GM23338 (cell line): ENCODE measurements around the gene SEMA4D. TPM values are rescaled to one million over a fixed set of nuclear protein-coding genes. Genes with fewer than 3 reads are reported as not detected.

ENCODE experiments used
- ATAC-seq: fragments of 200-7000 bp; cut with Tn5 transposase; 3 replicates; pipeline ENCODE4 v1.9.1; 2020
- DNase-seq: peaks from one replicate; pipeline ENCODE4 v3.0.0-alpha.2; 2015; ENCODE audit warnings: low spot score
- H2AFZ ChIP-seq: fragments of 200-600 bp; sonication (generic); 2 replicates; pipeline ENCODE4 v1.8.0; 2016; ENCODE audit warnings: antibody characterized with exemption, mild to moderate bottlenecking, moderate library complexity
- H3F3A ChIP-seq: fragments of 200-600 bp; sonication (generic); replicated peaks from 2 replicates; pipeline ENCODE4 v1.8.0; 2017; ENCODE audit warnings: antibody characterized with exemption, mixed run types, low read depth
- H3K27ac ChIP-seq: fragments of 200-600 bp; sonication (generic); 2 replicates; pipeline ENCODE4 v1.6.1; 2016; ENCODE audit warnings: low read depth
- H3K27me3 ChIP-seq: fragments of 200-600 bp; sonication (generic); 2 replicates; pipeline ENCODE4 v1.8.0; 2016; ENCODE audit warnings: mild to moderate bottlenecking, mixed run types, moderate library complexity; ENCODE audit not compliant: insufficient read depth
- H3K36me3 ChIP-seq: fragments of 200-600 bp; sonication (generic); 2 replicates; pipeline ENCODE4 v1.8.0; 2016; ENCODE audit warnings: mild to moderate bottlenecking; ENCODE audit not compliant: insufficient read depth
- H3K4me1 ChIP-seq: fragments of 200-600 bp; sonication (generic); 2 replicates; pipeline ENCODE4 v1.8.0; 2016; ENCODE audit warnings: mild to moderate bottlenecking, moderate library complexity; ENCODE audit not compliant: insufficient read depth
- H3K4me2 ChIP-seq: fragments of 200-600 bp; sonication (generic); 2 replicates; pipeline ENCODE4 v1.7.1; 2017; ENCODE audit warnings: mixed run types
- H3K4me3 ChIP-seq: fragments of 200-600 bp; sonication (generic); 2 replicates; pipeline ENCODE4 v1.6.1; 2016; ENCODE audit warnings: mixed run types
- H3K79me2 ChIP-seq: fragments of 200-600 bp; sonication (generic); replicated peaks from 2 replicates; pipeline ENCODE4 v1.8.0; 2017; ENCODE audit warnings: mild to moderate bottlenecking; ENCODE audit not compliant: insufficient read depth
- H3K9me2 ChIP-seq: fragments of 200-600 bp; sonication (generic); 2 replicates; pipeline ENCODE4 v1.8.0; 2017; ENCODE audit not compliant: insufficient read depth
- H4K20me1 ChIP-seq: fragments of 200-600 bp; sonication (generic); replicated peaks from 2 replicates; pipeline ENCODE4 v1.8.0; 2017; ENCODE audit warnings: mild to moderate bottlenecking; ENCODE audit not compliant: insufficient read depth
- H3K27ac Mint-ChIP-seq: 2 replicates; pipeline ENCODE4 v1.8.0; 2020; ENCODE audit warnings: inconsistent platforms, mild to moderate bottlenecking, moderate library complexity, mixed read lengths
- H3K27me3 Mint-ChIP-seq: 3 replicates; pipeline ENCODE4 v1.8.0; 2022; ENCODE audit warnings: low read depth, mild to moderate bottlenecking, moderate library complexity, mixed read lengths, inconsistent platforms; ENCODE audit not compliant: insufficient read depth, poor library complexity
- H3K36me3 Mint-ChIP-seq: 3 replicates; pipeline ENCODE4 v1.8.0; 2021; ENCODE audit warnings: low read depth, mild to moderate bottlenecking, inconsistent platforms, moderate library complexity, mixed read lengths
- H3K4me1 Mint-ChIP-seq: 3 replicates; pipeline ENCODE4 v1.8.0; 2020; ENCODE audit warnings: mild to moderate bottlenecking, inconsistent platforms, mixed read lengths
- H3K4me3 Mint-ChIP-seq: 3 replicates; pipeline ENCODE4 v1.8.0; 2021; ENCODE audit warnings: moderate library complexity, mild to moderate bottlenecking, inconsistent platforms, mixed read lengths
- H3K9me3 Mint-ChIP-seq: 3 replicates; pipeline ENCODE4 v1.8.0; 2020; ENCODE audit warnings: moderate library complexity, mild to moderate bottlenecking, inconsistent platforms, mixed read lengths
- CREB1 ChIP-seq: fragments of 250-450 bp; sonication (Bioruptor Pico); IDR thresholded peaks from 2 replicates; pipeline ENCODE4 v1.5.0; 2020; ENCODE audit warnings: low read depth, mild to moderate bottlenecking, moderate library complexity
- EZH2 ChIP-seq: fragments of 200-600 bp; sonication (generic); IDR thresholded peaks from one replicate; pipeline ENCODE4 v1.8.0; 2017; ENCODE audit warnings: antibody characterized with exemption, mild to moderate bottlenecking, low read depth; ENCODE audit not compliant: unreplicated experiment
- EZH2phosphoT487 ChIP-seq: fragments of 200-600 bp; sonication (generic); IDR thresholded peaks from one replicate; pipeline ENCODE4 v1.8.1; 2018; ENCODE audit warnings: antibody characterized with exemption; ENCODE audit not compliant: unreplicated experiment
- JUNB ChIP-seq: IDR thresholded peaks from one replicate; pipeline ENCODE4 v1.6.1; 2016; ENCODE audit warnings: antibody characterized with exemption; ENCODE audit not compliant: unreplicated experiment
- NANOG ChIP-seq: IDR thresholded peaks from 2 replicates; pipeline ENCODE4 v1.6.1; 2016; ENCODE audit warnings: antibody characterized with exemption, borderline replicate concordance
- POLR2AphosphoS5 ChIP-seq: IDR thresholded peaks from 2 replicates; pipeline ENCODE4 v1.6.1; 2016; ENCODE audit warnings: antibody characterized with exemption, low read depth
- ZNF331 ChIP-seq: fragments of 250-450 bp; sonication (Bioruptor Pico); IDR thresholded peaks from 2 replicates; pipeline ENCODE4 v1.5.0; 2020; ENCODE audit warnings: low read depth, mild to moderate bottlenecking, moderate library complexity
- polyA plus RNA-seq: library from polyadenylated mRNA; unstranded; fragments of >200 nt; fragmentation: Nextera tagmentation; extraction: Ambion mirVana; gene quantifications from 2 replicates; pipeline ENCODE4 v1.2.1, GENCODE V29; 2016
- total RNA-seq: library from RNA; depleted of rRNA; stranded (reverse); fragments of >200 nt; shearing (Covaris generic); gene quantifications from 2 replicates; pipeline ENCODE4 v1.2.3, GENCODE V29; 2014
- TF ChIP-seq, protein P1 (sequence below): fragments of 250-450 bp; sonication (Bioruptor Pico); IDR thresholded peaks from 2 replicates; pipeline ENCODE4 v1.5.0; 2020; ENCODE audit warnings: mild to moderate bottlenecking, moderate library complexity
- TF ChIP-seq, protein P2 (sequence below): IDR thresholded peaks from one replicate; pipeline ENCODE4 v1.6.1; 2018; ENCODE audit warnings: antibody characterized with exemption; ENCODE audit not compliant: unreplicated experiment
- TF ChIP-seq, protein P3 (sequence below): IDR thresholded peaks from 2 replicates; pipeline ENCODE4 v1.6.1; 2016; ENCODE audit warnings: antibody characterized with exemption

SEMA4D gene
- total and polyA plus RNA-seq, 2 experiments from 2014 or later: 19.3 to 63.0 TPM

DNA sequence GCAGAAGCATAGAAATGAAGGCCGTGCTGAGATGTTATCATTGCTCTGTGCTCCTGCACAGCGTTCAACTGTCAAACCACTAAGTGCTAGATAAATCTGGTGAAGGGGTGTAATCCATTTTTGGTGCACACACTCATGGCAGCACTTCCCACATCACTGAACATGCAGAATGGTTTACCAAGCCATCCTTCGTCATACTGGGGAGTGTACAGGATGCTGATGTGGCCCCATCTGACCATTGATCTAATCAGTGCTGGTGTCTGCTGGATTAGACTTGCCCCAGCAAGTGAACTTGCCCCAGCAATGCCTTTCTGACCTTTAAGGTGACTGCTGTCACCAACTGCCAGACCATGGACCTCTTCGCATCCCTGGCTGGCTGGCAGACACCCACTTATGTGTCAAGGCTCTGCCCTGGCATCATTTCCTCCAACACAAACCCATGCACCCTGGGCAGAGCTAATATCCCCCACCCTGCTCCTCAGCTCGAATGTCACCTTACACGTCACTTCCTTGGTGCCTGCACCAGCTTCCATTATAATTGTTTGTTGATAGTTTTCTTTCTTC is 4.2 kb upstream of the SEMA4D start (continued):
- TF ChIP-seq, protein P1, sequence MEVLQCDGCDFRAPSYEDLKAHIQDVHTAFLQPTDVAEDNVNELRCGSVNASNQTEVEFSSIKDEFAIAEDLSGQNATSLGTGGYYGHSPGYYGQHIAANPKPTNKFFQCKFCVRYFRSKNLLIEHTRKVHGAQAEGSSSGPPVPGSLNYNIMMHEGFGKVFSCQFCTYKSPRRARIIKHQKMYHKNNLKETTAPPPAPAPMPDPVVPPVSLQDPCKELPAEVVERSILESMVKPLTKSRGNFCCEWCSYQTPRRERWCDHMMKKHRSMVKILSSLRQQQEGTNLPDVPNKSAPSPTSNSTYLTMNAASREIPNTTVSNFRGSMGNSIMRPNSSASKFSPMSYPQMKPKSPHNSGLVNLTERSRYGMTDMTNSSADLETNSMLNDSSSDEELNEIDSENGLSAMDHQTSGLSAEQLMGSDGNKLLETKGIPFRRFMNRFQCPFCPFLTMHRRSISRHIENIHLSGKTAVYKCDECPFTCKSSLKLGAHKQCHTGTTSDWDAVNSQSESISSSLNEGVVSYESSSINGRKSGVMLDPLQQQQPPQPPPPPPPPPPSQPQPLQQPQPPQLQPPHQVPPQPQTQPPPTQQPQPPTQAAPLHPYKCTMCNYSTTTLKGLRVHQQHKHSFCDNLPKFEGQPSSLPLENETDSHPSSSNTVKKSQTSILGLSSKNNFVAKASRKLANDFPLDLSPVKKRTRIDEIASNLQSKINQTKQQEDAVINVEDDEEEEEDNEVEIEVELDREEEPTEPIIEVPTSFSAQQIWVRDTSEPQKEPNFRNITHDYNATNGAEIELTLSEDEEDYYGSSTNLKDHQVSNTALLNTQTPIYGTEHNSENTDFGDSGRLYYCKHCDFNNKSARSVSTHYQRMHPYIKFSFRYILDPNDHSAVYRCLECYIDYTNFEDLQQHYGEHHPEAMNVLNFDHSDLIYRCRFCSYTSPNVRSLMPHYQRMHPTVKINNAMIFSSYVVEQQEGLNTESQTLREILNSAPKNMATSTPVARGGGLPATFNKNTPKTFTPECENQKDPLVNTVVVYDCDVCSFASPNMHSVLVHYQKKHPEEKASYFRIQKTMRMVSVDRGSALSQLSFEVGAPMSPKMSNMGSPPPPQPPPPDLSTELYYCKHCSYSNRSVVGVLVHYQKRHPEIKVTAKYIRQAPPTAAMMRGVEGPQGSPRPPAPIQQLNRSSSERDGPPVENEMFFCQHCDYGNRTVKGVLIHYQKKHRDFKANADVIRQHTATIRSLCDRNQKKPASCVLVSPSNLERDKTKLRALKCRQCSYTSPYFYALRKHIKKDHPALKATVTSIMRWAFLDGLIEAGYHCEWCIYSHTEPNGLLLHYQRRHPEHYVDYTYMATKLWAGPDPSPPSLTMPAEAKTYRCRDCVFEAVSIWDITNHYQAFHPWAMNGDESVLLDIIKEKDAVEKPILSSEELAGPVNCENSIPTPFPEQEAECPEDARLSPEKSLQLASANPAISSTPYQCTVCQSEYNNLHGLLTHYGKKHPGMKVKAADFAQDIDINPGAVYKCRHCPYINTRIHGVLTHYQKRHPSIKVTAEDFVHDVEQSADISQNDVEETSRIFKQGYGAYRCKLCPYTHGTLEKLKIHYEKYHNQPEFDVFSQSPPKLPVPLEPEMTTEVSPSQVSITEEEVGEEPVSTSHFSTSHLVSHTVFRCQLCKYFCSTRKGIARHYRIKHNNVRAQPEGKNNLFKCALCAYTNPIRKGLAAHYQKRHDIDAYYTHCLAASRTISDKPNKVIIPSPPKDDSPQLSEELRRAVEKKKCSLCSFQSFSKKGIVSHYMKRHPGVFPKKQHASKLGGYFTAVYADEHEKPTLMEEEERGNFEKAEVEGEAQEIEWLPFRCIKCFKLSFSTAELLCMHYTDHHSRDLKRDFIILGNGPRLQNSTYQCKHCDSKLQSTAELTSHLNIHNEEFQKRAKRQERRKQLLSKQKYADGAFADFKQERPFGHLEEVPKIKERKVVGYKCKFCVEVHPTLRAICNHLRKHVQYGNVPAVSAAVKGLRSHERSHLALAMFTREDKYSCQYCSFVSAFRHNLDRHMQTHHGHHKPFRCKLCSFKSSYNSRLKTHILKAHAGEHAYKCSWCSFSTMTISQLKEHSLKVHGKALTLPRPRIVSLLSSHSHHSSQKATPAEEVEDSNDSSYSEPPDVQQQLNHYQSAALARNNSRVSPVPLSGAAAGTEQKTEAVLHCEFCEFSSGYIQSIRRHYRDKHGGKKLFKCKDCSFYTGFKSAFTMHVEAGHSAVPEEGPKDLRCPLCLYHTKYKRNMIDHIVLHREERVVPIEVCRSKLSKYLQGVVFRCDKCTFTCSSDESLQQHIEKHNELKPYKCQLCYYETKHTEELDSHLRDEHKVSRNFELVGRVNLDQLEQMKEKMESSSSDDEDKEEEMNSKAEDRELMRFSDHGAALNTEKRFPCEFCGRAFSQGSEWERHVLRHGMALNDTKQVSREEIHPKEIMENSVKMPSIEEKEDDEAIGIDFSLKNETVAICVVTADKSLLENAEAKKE (CRISPR knock-in tag): no peak
- TF ChIP-seq POLR2AphosphoS5 (no peak), EZH2 (no peak), NANOG (no peak), EZH2phosphoT487 (no peak)

DNA sequence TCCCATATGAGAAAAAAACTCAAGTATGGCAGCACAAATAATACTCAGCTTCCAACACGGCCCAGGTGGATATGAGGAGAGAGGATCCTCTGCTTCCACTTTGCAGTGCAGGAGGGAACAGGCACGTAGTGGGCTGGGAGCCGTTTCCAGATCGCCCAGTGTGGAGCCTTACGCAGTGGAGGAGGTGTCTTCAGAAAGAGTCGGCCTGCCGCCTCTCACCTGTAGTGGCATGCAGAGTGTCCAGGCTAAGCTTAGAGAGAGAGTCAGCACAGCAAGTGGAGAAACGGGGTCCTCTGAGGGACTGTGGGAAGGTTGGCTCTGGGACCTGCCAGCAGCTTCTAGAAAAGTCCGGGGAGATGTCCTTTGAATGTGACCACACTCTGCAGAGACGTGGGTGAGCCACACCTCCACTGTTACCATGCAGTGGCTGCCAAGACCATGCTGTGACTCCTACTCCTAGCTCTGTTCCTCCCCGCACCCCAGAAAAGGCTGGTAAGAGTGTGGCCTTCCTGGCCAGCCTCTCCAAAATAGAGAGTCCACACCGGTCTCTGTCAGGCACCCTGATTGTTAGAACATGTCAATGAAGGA is 3.5 kb upstream of the SEMA4D start:
- H2AFZ ChIP-seq: no peak overlapping the region
- H4K20me1 ChIP-seq: peaks cover 7% of the 10 kb centered on the region; the same call in 1 of the 2 replicates
- H3K9me2 ChIP-seq: no peaks in the 10 kb centered on the region
- peaks cover 9% of the 10 kb centered on the region for H3K79me2 ChIP-seq
- H3K4me3 Mint-ChIP-seq: no peak overlapping the region
- H3K4me1 Mint-ChIP-seq: peaks cover 39% of the 10 kb centered on the region
- no peak overlapping the region for H3K4me2 ChIP-seq
- no peak overlapping the region for H3K27ac ChIP-seq
- no peak overlapping the region for H3K4me3 ChIP-seq
- H3K9me3 Mint-ChIP-seq: no peaks in the 10 kb centered on the region
- H3K36me3 Mint-ChIP-seq: no peaks in the 10 kb centered on the region
- H3K36me3 ChIP-seq: no peaks in the 10 kb centered on the region
- peaks cover 10% of the 10 kb centered on the region for H3K27me3 Mint-ChIP-seq
- ATAC-seq (no peak), DNase-seq (no peak)
- no peaks in the 10 kb centered on the region for H3F3A ChIP-seq
- no peaks in the 10 kb centered on the region for H3K27me3 ChIP-seq
- peaks cover 31% of the 10 kb centered on the region for H3K4me1 ChIP-seq
- no peak overlapping the region; the same call in 1 of the 2 replicates for H3K27ac Mint-ChIP-seq
- no peak for TF ChIP-seq ZNF331
- no peak for TF ChIP-seq EZH2phosphoT487
- TF ChIP-seq EZH2: no peak
- TF ChIP-seq CREB1 (CRISPR knock-in tag): no peak
- no peak for TF ChIP-seq NANOG
- TF ChIP-seq JUNB: no peak
- TF ChIP-seq, protein P2, sequence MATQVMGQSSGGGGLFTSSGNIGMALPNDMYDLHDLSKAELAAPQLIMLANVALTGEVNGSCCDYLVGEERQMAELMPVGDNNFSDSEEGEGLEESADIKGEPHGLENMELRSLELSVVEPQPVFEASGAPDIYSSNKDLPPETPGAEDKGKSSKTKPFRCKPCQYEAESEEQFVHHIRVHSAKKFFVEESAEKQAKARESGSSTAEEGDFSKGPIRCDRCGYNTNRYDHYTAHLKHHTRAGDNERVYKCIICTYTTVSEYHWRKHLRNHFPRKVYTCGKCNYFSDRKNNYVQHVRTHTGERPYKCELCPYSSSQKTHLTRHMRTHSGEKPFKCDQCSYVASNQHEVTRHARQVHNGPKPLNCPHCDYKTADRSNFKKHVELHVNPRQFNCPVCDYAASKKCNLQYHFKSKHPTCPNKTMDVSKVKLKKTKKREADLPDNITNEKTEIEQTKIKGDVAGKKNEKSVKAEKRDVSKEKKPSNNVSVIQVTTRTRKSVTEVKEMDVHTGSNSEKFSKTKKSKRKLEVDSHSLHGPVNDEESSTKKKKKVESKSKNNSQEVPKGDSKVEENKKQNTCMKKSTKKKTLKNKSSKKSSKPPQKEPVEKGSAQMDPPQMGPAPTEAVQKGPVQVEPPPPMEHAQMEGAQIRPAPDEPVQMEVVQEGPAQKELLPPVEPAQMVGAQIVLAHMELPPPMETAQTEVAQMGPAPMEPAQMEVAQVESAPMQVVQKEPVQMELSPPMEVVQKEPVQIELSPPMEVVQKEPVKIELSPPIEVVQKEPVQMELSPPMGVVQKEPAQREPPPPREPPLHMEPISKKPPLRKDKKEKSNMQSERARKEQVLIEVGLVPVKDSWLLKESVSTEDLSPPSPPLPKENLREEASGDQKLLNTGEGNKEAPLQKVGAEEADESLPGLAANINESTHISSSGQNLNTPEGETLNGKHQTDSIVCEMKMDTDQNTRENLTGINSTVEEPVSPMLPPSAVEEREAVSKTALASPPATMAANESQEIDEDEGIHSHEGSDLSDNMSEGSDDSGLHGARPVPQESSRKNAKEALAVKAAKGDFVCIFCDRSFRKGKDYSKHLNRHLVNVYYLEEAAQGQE: no peak
- TF ChIP-seq, protein P3, sequence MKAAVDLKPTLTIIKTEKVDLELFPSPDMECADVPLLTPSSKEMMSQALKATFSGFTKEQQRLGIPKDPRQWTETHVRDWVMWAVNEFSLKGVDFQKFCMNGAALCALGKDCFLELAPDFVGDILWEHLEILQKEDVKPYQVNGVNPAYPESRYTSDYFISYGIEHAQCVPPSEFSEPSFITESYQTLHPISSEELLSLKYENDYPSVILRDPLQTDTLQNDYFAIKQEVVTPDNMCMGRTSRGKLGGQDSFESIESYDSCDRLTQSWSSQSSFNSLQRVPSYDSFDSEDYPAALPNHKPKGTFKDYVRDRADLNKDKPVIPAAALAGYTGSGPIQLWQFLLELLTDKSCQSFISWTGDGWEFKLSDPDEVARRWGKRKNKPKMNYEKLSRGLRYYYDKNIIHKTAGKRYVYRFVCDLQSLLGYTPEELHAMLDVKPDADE: no peak
